Endodermal cell (in vitro differentiated cells): Measurements from ENCODE around the gene SAMD4B. TPM values are rescaled to one million over a fixed set of nuclear protein-coding genes. Genes with fewer than 3 reads are reported as not detected.

Source experiments
- DNase-seq: peaks from one replicate; pipeline ENCODE4 v3.0.0-alpha.2; 2017
- H3K27ac ChIP-seq: 2 replicates; pipeline ENCODE4 v1.5.1; 2013; ENCODE audit warnings: mild to moderate bottlenecking, low read depth, low read length, moderate library complexity
- H3K27me3 ChIP-seq: 2 replicates; pipeline ENCODE4 v1.6.1; 2013; ENCODE audit warnings: mild to moderate bottlenecking, low read length, moderate library complexity; ENCODE audit not compliant: insufficient read depth, control insufficient read depth, poor library complexity, severe bottlenecking
- H3K36me3 ChIP-seq: 2 replicates; pipeline ENCODE4 v1.7.0; 2013; ENCODE audit warnings: mild to moderate bottlenecking, low read length, moderate library complexity; ENCODE audit not compliant: control insufficient read depth, insufficient read depth
- H3K4me1 ChIP-seq: one replicate; pipeline ENCODE4 v1.7.0; 2013; ENCODE audit warnings: low read length; ENCODE audit not compliant: control insufficient read depth, insufficient read depth
- H3K4me3 ChIP-seq: 2 replicates; pipeline ENCODE4 v1.5.1; 2013; ENCODE audit warnings: mild to moderate bottlenecking, low read length, moderate library complexity
- H3K9ac ChIP-seq: 2 replicates; pipeline ENCODE4 v1.6.1; 2013; ENCODE audit warnings: mild to moderate bottlenecking, low read length, moderate library complexity; ENCODE audit not compliant: poor library complexity, severe bottlenecking; ENCODE audit errors: extremely low read depth
- H3K9me3 ChIP-seq: 2 replicates; pipeline ENCODE4 v1.6.1; 2013; ENCODE audit warnings: mild to moderate bottlenecking, low read length, moderate library complexity; ENCODE audit not compliant: control insufficient read depth
- H3K27ac Mint-ChIP-seq: 2 replicates; pipeline ENCODE4 v1.8.0; 2020; ENCODE audit warnings: mixed read lengths
- H3K27me3 Mint-ChIP-seq: 2 replicates; pipeline ENCODE4 v1.8.0; 2021; ENCODE audit warnings: mild to moderate bottlenecking, mixed read lengths; ENCODE audit not compliant: insufficient read depth
- H3K36me3 Mint-ChIP-seq: 2 replicates; pipeline ENCODE4 v1.8.0; 2020; ENCODE audit warnings: low read depth, mixed read lengths
- H3K4me1 Mint-ChIP-seq: 2 replicates; pipeline ENCODE4 v1.8.0; 2020; ENCODE audit warnings: mixed read lengths
- H3K4me3 Mint-ChIP-seq: 2 replicates; pipeline ENCODE4 v1.8.0; 2020; ENCODE audit warnings: mild to moderate bottlenecking, moderate library complexity, mixed read lengths
- H3K9me3 Mint-ChIP-seq: 2 replicates; pipeline ENCODE4 v1.8.0; 2020; ENCODE audit warnings: mild to moderate bottlenecking, mixed read lengths
- CTCF ChIP-seq: fragments of 200-600 bp; sonication (generic); conservative IDR thresholded peaks from 2 replicates; pipeline ENCODE4 v1.5.0; 2021; ENCODE audit warnings: antibody characterized with exemption, mild to moderate bottlenecking
- WGBS, 2 experiments: methylation state at CpG; one replicate each; pipeline versions ENCODE4 v1.1.5 to v1.1.7; 2013; ENCODE audit warnings: missing lambda C conversion rate in 2 of 2, mixed read lengths in 1 of 2; ENCODE audit not compliant: insufficient coverage in 1 of 2, insufficient read length in 1 of 2; 5-methylcytosine and 5-hydroxymethylcytosine counted together
- total RNA-seq, 2 donors: library from RNA; stranded (reverse); fragmentation: NEBNext Ultra II Directional in 1 of 2; extraction: Animal tissue kit (Norgen Biotek cat#: 25700) in 1 of 2; gene quantifications; 2 replicates in 1 of 2; 3 replicates in 1 of 2; pipeline ENCODE4 v1.2.1, GENCODE V29; 2021

SAMD4B gene
- total RNA-seq, 2 donors from 2014 or later = 155 to 159 TPM

DNA sequence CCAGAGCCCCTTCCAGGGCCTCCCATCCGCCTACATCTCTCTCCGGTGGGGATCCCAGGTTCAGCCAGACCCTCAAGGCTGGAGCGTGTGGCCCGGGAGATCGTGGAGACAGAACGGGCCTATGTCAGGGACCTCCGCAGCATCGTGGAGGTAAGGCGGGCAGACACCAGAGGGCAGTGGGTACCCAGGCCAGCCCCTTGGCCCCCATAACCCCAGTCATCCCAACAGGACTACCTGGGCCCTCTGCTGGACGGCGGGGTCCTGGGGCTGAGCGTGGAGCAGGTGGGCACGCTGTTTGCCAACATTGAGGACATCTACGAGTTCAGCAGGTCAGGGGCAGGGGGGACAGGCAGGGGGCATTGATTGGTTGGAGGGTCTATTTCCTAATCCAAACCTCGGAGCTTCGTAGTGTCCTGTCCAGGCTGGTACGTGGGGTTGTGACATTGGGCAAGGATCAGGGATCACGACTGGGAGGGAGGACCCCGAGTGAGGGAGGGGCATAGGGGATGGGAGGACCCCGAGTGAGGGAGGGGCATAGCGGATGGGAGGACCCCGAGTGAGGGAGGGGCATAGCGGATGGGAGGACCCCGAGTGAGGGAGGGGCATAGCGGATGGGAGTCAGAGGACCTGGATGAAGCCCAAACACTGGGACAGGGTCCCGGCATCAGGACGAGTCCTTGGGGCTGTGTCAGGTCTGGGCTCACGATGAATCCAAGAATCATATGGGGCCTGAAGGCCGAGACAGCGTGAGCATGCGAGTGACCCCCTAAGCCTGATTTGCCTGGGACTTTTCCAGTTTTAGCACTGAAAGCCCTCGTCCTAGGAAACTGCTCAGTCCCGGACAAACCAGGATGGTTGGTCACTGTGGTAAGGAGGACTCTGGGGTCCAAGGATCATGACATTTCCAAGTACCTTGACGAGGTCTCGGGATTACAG, 73.2 kb downstream of the SAMD4B start:
- peaks cover 46% of the 10 kb centered on the region for H3K36me3 ChIP-seq
- H3K9me3 Mint-ChIP-seq = no peaks in the 10 kb centered on the region
- peak overlapping the region; percentile 98 for H3K4me3 ChIP-seq
- no peaks in the 10 kb centered on the region for H3K27me3 Mint-ChIP-seq
- H3K27ac Mint-ChIP-seq = no peak overlapping the region
- H3K27ac ChIP-seq = no peak overlapping the region
- peak overlapping the region; percentile 91 for H3K4me3 Mint-ChIP-seq
- H3K27me3 ChIP-seq = no peaks in the 10 kb centered on the region
- DNase-seq = peak; percentile 69
- peak; percentile 52 for TF ChIP-seq CTCF
- H3K36me3 Mint-ChIP-seq = peaks cover 43% of the 10 kb centered on the region
- no peak overlapping the region for H3K9ac ChIP-seq
- H3K4me1 ChIP-seq = peaks cover 6% of the 10 kb centered on the region
- H3K9me3 ChIP-seq = no peaks in the 10 kb centered on the region
- H3K4me1 Mint-ChIP-seq = peaks cover 26% of the 10 kb centered on the region
- 83 to 93% methylated on average over 19 to 35 of the region's 35 CpGs for WGBS, 2 experiments

DNA sequence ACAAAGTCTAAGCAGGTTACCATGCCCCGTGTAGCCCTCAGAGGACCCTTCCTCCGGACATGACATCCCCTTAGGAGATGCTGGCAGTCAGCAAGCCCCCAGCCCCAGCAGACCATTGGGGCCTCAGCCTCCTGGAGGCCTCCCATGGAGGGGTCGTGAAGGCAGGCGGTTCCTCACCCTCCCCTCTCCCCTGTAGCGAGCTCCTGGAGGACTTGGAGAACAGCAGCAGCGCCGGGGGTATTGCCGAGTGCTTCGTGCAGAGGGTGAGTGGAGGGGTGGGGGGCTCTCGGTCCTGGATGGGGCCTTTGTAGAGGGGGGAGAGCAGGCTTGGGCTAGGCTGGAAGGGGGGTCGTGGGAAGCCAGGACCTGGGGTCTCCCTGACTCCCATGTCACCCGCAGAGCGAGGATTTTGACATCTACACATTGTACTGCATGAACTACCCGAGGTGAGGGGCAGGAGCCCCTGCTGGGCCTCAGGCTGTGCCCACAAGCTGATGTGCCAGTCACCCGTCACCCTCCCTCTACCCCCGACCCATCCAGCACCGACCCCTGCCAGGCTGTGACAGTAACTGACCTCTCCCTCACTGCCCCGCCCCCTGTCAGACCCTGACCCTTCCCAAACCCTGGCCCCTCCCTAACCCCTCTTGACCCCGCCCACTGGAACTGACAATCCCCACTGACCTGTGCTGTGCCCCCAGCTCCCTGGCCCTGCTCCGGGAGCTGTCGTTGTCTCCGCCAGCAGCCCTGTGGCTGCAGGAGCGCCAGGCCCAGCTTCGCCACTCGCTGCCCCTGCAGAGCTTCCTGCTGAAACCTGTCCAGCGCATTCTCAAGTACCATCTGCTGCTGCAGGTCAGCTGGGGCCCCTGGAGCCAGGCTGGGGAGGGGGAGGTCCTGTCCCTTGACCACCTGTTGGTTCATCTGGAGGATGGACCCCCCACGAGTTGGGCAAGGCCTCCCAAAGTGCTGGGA, 74.2 kb downstream of the SAMD4B start:
- Histone ChIP-seq H3K9me3 (no peaks in the 10 kb centered on the region), H3K4me1 (peaks cover 6% of the 10 kb centered on the region), H3K36me3 (peaks cover 57% of the 10 kb centered on the region), H3K9ac (no peak overlapping the region), H3K27ac (no peak overlapping the region), H3K4me3 (peak overlapping the region; percentile 98), H3K27me3 (no peaks in the 10 kb centered on the region)
- 92 to 94% methylated on average over 13 to 27 of the region's 27 CpGs for WGBS, 2 experiments
- TF ChIP-seq CTCF = no peak
- Mint-ChIP-seq H3K9me3 (no peaks in the 10 kb centered on the region), H3K27me3 (no peaks in the 10 kb centered on the region), H3K4me3 (no peak overlapping the region), H3K4me1 (peaks cover 16% of the 10 kb centered on the region), H3K27ac (no peak overlapping the region), H3K36me3 (peaks cover 54% of the 10 kb centered on the region)
- no peak for DNase-seq

- Mint-ChIP-seq H3K9me3 (no peaks in the 10 kb centered on the region), H3K27ac (no peak overlapping the region), H3K27me3 (no peaks in the 10 kb centered on the region), H3K4me3 (no peak overlapping the region), H3K36me3 (peaks cover 62% of the 10 kb centered on the region), H3K4me1 (peaks cover 13% of the 10 kb centered on the region)
- H3K36me3 ChIP-seq = peaks cover 66% of the 10 kb centered on the region
- H3K9ac ChIP-seq = no peak overlapping the region
- no peak overlapping the region for H3K27ac ChIP-seq
- H3K4me3 ChIP-seq = no peak overlapping the region
- H3K9me3 ChIP-seq = no peaks in the 10 kb centered on the region
- no peak for DNase-seq
- H3K27me3 ChIP-seq = no peaks in the 10 kb centered on the region
- no peak for TF ChIP-seq CTCF
- WGBS, 2 experiments = 97 to 100% methylated on average over 4 to 29 of the region's 30 CpGs
- H3K4me1 ChIP-seq = peaks cover 6% of the 10 kb centered on the region
Measured at GRCh38 chr19:39417463-39418181, 75.4 kb downstream of the SAMD4B start.
